Sigmoid colon (tissue), 4 donors: Measurements from ENCODE around the gene JDP2.

ENCODE experiments used
- EP300 ChIP-seq, 4 donors: sonication (generic); formaldehyde crosslinking; IDR thresholded peaks; one replicate each; pipeline ENCODE4 v1.6.1; 2017; ENCODE audit warnings: antibody characterized with exemption in 4 of 4
- POLR2A ChIP-seq, 2 donors: fragments of 450-650 bp; IDR thresholded peaks; one replicate each; pipeline ENCODE4 v1.6.1; 2016; ENCODE audit warnings: antibody characterized with exemption in 2 of 2, mild to moderate bottlenecking in 2 of 2, moderate library complexity in 2 of 2
- POLR2AphosphoS5 ChIP-seq, 4 donors: sonication (generic); formaldehyde crosslinking; IDR thresholded peaks; one replicate each; pipeline ENCODE4 v1.6.1; 2017; ENCODE audit warnings: antibody characterized with exemption in 4 of 4
- TF ChIP-seq, protein P1 (sequence below), 4 experiments: fragments of 450-650 bp in 3 of 4; fragments of 200-600 bp in 1 of 4; IDR thresholded peaks; one replicate each; pipeline ENCODE4 v1.5.1; 2016 to 2019; ENCODE audit warnings: antibody characterized with exemption in 4 of 4, mild to moderate bottlenecking in 3 of 4, moderate library complexity in 2 of 4

DNA sequence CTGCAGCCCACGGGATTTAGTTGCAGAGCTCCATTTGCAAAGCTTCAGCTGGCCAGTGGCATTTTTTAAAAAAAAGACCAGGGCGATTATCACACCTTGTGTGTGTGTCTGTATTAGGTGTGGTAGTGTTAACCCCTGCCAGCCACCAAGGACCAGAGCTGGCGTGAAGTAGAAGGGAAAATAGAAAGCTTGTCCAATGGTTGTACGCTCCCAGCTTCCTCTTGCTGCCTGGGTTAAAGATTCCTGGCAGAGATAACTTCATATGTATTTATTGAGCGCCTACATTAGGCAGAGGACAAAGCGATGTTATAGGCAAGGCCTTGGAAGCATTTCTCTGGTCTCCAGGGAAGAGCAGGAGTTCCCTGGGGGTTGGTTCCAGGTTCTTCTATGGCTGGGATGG, 3.2 kb downstream of the JDP2 start:
- TF ChIP-seq, protein P1, sequence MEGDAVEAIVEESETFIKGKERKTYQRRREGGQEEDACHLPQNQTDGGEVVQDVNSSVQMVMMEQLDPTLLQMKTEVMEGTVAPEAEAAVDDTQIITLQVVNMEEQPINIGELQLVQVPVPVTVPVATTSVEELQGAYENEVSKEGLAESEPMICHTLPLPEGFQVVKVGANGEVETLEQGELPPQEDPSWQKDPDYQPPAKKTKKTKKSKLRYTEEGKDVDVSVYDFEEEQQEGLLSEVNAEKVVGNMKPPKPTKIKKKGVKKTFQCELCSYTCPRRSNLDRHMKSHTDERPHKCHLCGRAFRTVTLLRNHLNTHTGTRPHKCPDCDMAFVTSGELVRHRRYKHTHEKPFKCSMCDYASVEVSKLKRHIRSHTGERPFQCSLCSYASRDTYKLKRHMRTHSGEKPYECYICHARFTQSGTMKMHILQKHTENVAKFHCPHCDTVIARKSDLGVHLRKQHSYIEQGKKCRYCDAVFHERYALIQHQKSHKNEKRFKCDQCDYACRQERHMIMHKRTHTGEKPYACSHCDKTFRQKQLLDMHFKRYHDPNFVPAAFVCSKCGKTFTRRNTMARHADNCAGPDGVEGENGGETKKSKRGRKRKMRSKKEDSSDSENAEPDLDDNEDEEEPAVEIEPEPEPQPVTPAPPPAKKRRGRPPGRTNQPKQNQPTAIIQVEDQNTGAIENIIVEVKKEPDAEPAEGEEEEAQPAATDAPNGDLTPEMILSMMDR (IDR thresholded peaks at IDR 0.05) = no peak
- TF ChIP-seq POLR2A (IDR thresholded peaks at IDR 0.05) = no peak
- TF ChIP-seq POLR2AphosphoS5 (IDR thresholded peaks at IDR 0.05) = no peak
- TF ChIP-seq EP300 (IDR thresholded peaks at IDR 0.05) = no peak
